Breast epithelium (tissue), 3 donors: ENCODE data around the gene EPHA8.

ENCODE experiments used
- CTCF ChIP-seq, 3 donors: fragments of 450-650 bp; IDR thresholded peaks; one replicate each; pipeline ENCODE4 v1.5.1; 2016 to 2017; ENCODE audit warnings: antibody characterized with exemption in 3 of 3, mild to moderate bottlenecking in 3 of 3, moderate library complexity in 3 of 3
- POLR2A ChIP-seq: fragments of 450-650 bp; IDR thresholded peaks from one replicate; pipeline ENCODE4 v1.6.1; 2016; ENCODE audit warnings: antibody characterized with exemption, mild to moderate bottlenecking, moderate library complexity

- no peak for TF ChIP-seq POLR2A
- no peak for TF ChIP-seq CTCF (IDR thresholded peaks at IDR 0.05)
Observed at GRCh38 chr1:22652881-22653316, 89.6 kb downstream of the EPHA8 start, which contains the start of gene C1QB.
